ENCODE measurements around the gene BTBD9. TPM values are rescaled to one million over a fixed set of nuclear protein-coding genes. Genes with fewer than 3 reads are reported as not detected.

Gene BTBD9
- total and polyA plus RNA-seq, 2 of the 13 experiments (the other 11 are each of a cell fraction or from before 2014, with no cell fraction given): 1.2 to 3.0 TPM

- no peak for TF ChIP-seq ZNF549 (CRISPR knock-in tag; IDR thresholded peaks at IDR 0.05)
- TF ChIP-seq, protein P1, sequence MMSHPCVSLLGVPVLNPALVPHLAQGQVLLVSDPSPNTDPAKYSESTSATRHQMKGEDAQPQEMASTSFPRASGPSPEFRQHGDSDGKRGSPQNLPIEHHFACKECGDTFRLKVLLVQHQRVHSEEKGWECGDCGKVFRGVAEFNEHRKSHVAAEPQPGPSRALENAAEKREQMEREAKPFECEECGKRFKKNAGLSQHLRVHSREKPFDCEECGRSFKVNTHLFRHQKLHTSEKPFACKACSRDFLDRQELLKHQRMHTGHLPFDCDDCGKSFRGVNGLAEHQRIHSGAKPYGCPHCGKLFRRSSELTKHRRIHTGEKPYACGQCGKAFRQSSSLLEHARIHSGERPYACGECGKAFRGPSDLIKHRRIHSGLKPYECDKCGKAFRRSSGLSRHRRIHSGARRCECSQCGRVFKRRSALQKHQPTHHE (CRISPR knock-in tag; IDR thresholded peaks at IDR 0.05; ENCODE audit: borderline replicate concordance): no peak
- no peak for TF ChIP-seq ZNF639 (CRISPR knock-in tag; conservative IDR thresholded peaks at IDR 0.05)
- TF ChIP-seq ZNF652 (CRISPR knock-in tag; IDR thresholded peaks at IDR 0.05; ENCODE audit: borderline replicate concordance, low read depth): no peak
- no peak for TF ChIP-seq ATF2 (CRISPR knock-in tag; IDR thresholded peaks at IDR 0.05)
- TF ChIP-seq ATF7-NPFF (CRISPR knock-in tag; IDR thresholded peaks at IDR 0.05; ENCODE audit: low read depth): no peak
Measured at GRCh38 chr6:38687043-38687353, 47.3 kb upstream of the BTBD9 start (continued).

GRCh38 chr6:38686270-38687042 is 46.7 kb upstream of the BTBD9 start:
- Histone ChIP-seq H3K27me3 (ENCODE audit: control insufficient read depth in 1 of 2, insufficient read depth in 2 of 2, low read length in 2 of 2) (no peaks in the 10 kb centered on the region), H3K79me2 (ENCODE audit: insufficient read depth, low read length) (peaks cover 25% of the 10 kb centered on the region), H3K36me3 (replicated peaks in 1 of 2; ENCODE audit: control insufficient read depth in 1 of 2, insufficient read depth in 2 of 2, low read length in 2 of 2) (peaks cover 2 to 37% of the 10 kb centered on the region in 2 experiments), H3K27ac (ENCODE audit: extremely low read length, insufficient read depth, low read length) (peak overlapping the region; percentile 17), H3K9ac (ENCODE audit: insufficient read depth, low read depth, low read length) (no peak overlapping the region), H3K4me2 (ENCODE audit: low read depth, low read length) (no peak overlapping the region), H3K4me1 (ENCODE audit: insufficient read depth, low read length) (peaks cover 33% of the 10 kb centered on the region), H2AFZ (ENCODE audit: low read length) (no peak overlapping the region), H3K4me3 (replicated peaks in 1 of 3; ENCODE audit: insufficient read depth in 1 of 3, low read depth in 2 of 3, low read length in 3 of 3) (no peak overlapping the region), H3K9me3 (ENCODE audit: low read length) (no peaks in the 10 kb centered on the region), H4K20me1 (ENCODE audit: insufficient read depth, low read length) (peaks cover 30% of the 10 kb centered on the region)
- ChIA-PET POLR2A (no interaction called here), CTCF (ENCODE audit: low intra/inter-chr PET ratio, low total read pairs) (no interaction called here)
- no peak for FAIRE-seq
- BruUV-seq (replicated peaks): no TSS peak
- WGBS (ENCODE audit: low lambda C conversion rate): 94% methylated on average over 4 of the region's 4 CpGs
- in situ Hi-C loops (cut with HindIII; ENCODE audit: extremely low pct_ligation_motif_present, low pct_unique_long_range_greater_than_20kb): no loop called here
- intact Hi-C loops (cut with micrococcal nuclease; ENCODE audit: unreplicated experiment): no loop called here
- TF ChIP-seq SMAD3 (CRISPR knock-in tag; IDR thresholded peaks at IDR 0.05) (no peak), CCAR2 (optimal IDR thresholded peaks at IDR 0.05; ENCODE audit: low read depth, low read length) (peak; percentile 36), ZNF20 (CRISPR knock-in tag; IDR thresholded peaks at IDR 0.05) (no peak), TCF7L2 (IDR thresholded peaks at IDR 0.05; ENCODE audit: low read depth, low read length) (no peak)
- TF ChIP-seq, protein P2, sequence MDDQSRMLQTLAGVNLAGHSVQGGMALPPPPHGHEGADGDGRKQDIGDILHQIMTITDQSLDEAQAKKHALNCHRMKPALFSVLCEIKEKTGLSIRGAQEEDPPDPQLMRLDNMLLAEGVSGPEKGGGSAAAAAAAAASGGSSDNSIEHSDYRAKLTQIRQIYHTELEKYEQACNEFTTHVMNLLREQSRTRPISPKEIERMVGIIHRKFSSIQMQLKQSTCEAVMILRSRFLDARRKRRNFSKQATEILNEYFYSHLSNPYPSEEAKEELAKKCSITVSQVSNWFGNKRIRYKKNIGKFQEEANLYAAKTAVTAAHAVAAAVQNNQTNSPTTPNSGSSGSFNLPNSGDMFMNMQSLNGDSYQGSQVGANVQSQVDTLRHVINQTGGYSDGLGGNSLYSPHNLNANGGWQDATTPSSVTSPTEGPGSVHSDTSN (CRISPR knock-in tag; IDR thresholded peaks at IDR 0.05; ENCODE audit: borderline replicate concordance): no peak
- no peak for ATAC-seq
- no peak for DNase-seq (ENCODE audit: low spot score)
